Suprapubic skin (tissue), 4 donors: ENCODE measurements around the gene MFSD6.

Source experiments
- EP300 ChIP-seq: sonication (generic); formaldehyde crosslinking; IDR thresholded peaks from one replicate; pipeline ENCODE4 v1.6.1; 2017; ENCODE audit warnings: antibody characterized with exemption
- POLR2AphosphoS5 ChIP-seq, 3 donors: sonication (generic); formaldehyde crosslinking; IDR thresholded peaks; one replicate each; pipeline ENCODE4 v1.6.1; 2017; ENCODE audit warnings: antibody characterized with exemption in 3 of 3
- TF ChIP-seq, protein P1 (sequence below), 2 donors: fragments of 200-600 bp in 1 of 2; fragments of 450-650 bp in 1 of 2; sonication (generic) in 1 of 2; IDR thresholded peaks; one replicate each; pipeline ENCODE4 v1.5.1; 2016 to 2019; ENCODE audit warnings: antibody characterized with exemption in 2 of 2, mild to moderate bottlenecking in 1 of 2, moderate library complexity in 1 of 2

- TF ChIP-seq, protein P1, sequence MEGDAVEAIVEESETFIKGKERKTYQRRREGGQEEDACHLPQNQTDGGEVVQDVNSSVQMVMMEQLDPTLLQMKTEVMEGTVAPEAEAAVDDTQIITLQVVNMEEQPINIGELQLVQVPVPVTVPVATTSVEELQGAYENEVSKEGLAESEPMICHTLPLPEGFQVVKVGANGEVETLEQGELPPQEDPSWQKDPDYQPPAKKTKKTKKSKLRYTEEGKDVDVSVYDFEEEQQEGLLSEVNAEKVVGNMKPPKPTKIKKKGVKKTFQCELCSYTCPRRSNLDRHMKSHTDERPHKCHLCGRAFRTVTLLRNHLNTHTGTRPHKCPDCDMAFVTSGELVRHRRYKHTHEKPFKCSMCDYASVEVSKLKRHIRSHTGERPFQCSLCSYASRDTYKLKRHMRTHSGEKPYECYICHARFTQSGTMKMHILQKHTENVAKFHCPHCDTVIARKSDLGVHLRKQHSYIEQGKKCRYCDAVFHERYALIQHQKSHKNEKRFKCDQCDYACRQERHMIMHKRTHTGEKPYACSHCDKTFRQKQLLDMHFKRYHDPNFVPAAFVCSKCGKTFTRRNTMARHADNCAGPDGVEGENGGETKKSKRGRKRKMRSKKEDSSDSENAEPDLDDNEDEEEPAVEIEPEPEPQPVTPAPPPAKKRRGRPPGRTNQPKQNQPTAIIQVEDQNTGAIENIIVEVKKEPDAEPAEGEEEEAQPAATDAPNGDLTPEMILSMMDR (IDR thresholded peaks at IDR 0.05) = no peak
- TF ChIP-seq POLR2AphosphoS5 (IDR thresholded peaks at IDR 0.05) (no peak), EP300 (no peak)
Measured at GRCh38 chr2:190478572-190479195, 70.5 kb downstream of the MFSD6 start.
